ENCODE data around the gene CDK17.

The CDK17 gene

GRCh38 chr12:96313606-96314005 lies 86.6 kb downstream of the CDK17 start:
- TF ChIP-seq CTCF (IDR thresholded peaks at IDR 0.05) (no peak), ZFX (IDR thresholded peaks at IDR 0.05; ENCODE audit: borderline replicate concordance) (no peak)
- no peak overlapping the region for H3K27ac ChIP-seq

GRCh38 chr12:96311191-96311590 lies 89.0 kb downstream of the CDK17 start:
- TF ChIP-seq CTCF (IDR thresholded peaks at IDR 0.05) (no peak), ZFX (IDR thresholded peaks at IDR 0.05; ENCODE audit: borderline replicate concordance) (no peak)
- no peak overlapping the region for H3K27ac ChIP-seq

GRCh38 chr12:96310067-96310466 lies 90.2 kb downstream of the CDK17 start:
- TF ChIP-seq CTCF (IDR thresholded peaks at IDR 0.05), result no peak
- H3K27ac ChIP-seq, result no peak overlapping the region

- no peak overlapping the region for H3K27ac ChIP-seq
- TF ChIP-seq ZFX (IDR thresholded peaks at IDR 0.05; ENCODE audit: borderline replicate concordance) (no peak), CTCF (IDR thresholded peaks at IDR 0.05) (no peak)
Measured at GRCh38 chr12:96308881-96309280, 91.4 kb downstream of the CDK17 start.

GRCh38 chr12:96305665-96306064 lies 94.6 kb downstream of the CDK17 start:
- H3K27ac ChIP-seq, result no peak overlapping the region
- no peak for TF ChIP-seq ZFX (IDR thresholded peaks at IDR 0.05; ENCODE audit: borderline replicate concordance)
- no peak for TF ChIP-seq CTCF (IDR thresholded peaks at IDR 0.05)

GRCh38 chr12:96303653-96304052 lies 96.6 kb downstream of the CDK17 start:
- no peak for TF ChIP-seq ZFX (IDR thresholded peaks at IDR 0.05; ENCODE audit: borderline replicate concordance)
- TF ChIP-seq CTCF (IDR thresholded peaks at IDR 0.05), result no peak
- no peak overlapping the region for H3K27ac ChIP-seq

GRCh38 chr12:96302687-96303310 lies 97.4 kb downstream of the CDK17 start:
- TF ChIP-seq ZFX (IDR thresholded peaks at IDR 0.05; ENCODE audit: borderline replicate concordance), result no peak
- TF ChIP-seq CTCF (IDR thresholded peaks at IDR 0.05), result no peak
- H3K27ac ChIP-seq, result no peak overlapping the region
